ENCODE data around the gene C1orf210.

The C1orf210 gene

GRCh38 chr1:43325381-43325780, 40.0 kb upstream of the C1orf210 start:
- TF ChIP-seq CTCF (IDR thresholded peaks at IDR 0.05; ENCODE audit: low read depth, low read length), result no peak
- no peak for DNase-seq
- no peaks in the 10 kb centered on the region for H3K36me3 ChIP-seq
- no peak overlapping the region for H3K4me3 ChIP-seq (ENCODE audit: low read depth, low read length)
- no peak overlapping the region for H3K27ac ChIP-seq
- H3K9me3 ChIP-seq (ENCODE audit: severe bottlenecking), result peaks cover 14% of the 10 kb centered on the region
- H3K27me3 ChIP-seq (ENCODE audit: insufficient read depth, low read depth, severe bottlenecking), result no peaks in the 10 kb centered on the region

GRCh38 chr1:43324810-43325209, 39.4 kb upstream of the C1orf210 start:
- DNase-seq, result no peak
- Histone ChIP-seq H3K36me3 (no peaks in the 10 kb centered on the region), H3K9me3 (ENCODE audit: severe bottlenecking) (peaks cover 14% of the 10 kb centered on the region), H3K4me3 (ENCODE audit: low read depth, low read length) (no peak overlapping the region), H3K27ac (no peak overlapping the region), H3K27me3 (ENCODE audit: insufficient read depth, low read depth, severe bottlenecking) (no peaks in the 10 kb centered on the region)
- no peak for TF ChIP-seq CTCF (IDR thresholded peaks at IDR 0.05; ENCODE audit: low read depth, low read length)

- Histone ChIP-seq H3K36me3 (no peaks in the 10 kb centered on the region), H3K9me3 (ENCODE audit: severe bottlenecking) (peaks cover 6% of the 10 kb centered on the region), H3K4me3 (ENCODE audit: low read depth, low read length) (no peak overlapping the region), H3K27ac (no peak overlapping the region), H3K27me3 (ENCODE audit: insufficient read depth, low read depth, severe bottlenecking) (no peaks in the 10 kb centered on the region)
- no peak for TF ChIP-seq CTCF (IDR thresholded peaks at IDR 0.05; ENCODE audit: low read depth, low read length)
- DNase-seq, result no peak
Measured at GRCh38 chr1:43322506-43322905, 37.1 kb upstream of the C1orf210 start.

- Histone ChIP-seq H3K4me3 (ENCODE audit: low read depth, low read length) (no peak overlapping the region), H3K27ac (no peak overlapping the region), H3K36me3 (no peaks in the 10 kb centered on the region)
Measured at GRCh38 chr1:43321331-43321891, 36.0 kb upstream of the C1orf210 start.

GRCh38 chr1:43319766-43320165, 34.4 kb upstream of the C1orf210 start:
- no peaks in the 10 kb centered on the region for H3K27me3 ChIP-seq (ENCODE audit: insufficient read depth, low read depth, severe bottlenecking)
- no peak overlapping the region for H3K4me3 ChIP-seq (ENCODE audit: low read depth, low read length)
- no peaks in the 10 kb centered on the region for H3K36me3 ChIP-seq
- H3K27ac ChIP-seq, result no peak overlapping the region
- no peak for DNase-seq
- H3K9me3 ChIP-seq (ENCODE audit: severe bottlenecking), result no peaks in the 10 kb centered on the region
- no peak for TF ChIP-seq CTCF (IDR thresholded peaks at IDR 0.05; ENCODE audit: low read depth, low read length)

More at GRCh38 chr1:43321331-43321891, 36.0 kb upstream of the C1orf210 start:
- no peaks in the 10 kb centered on the region for H3K27me3 ChIP-seq (ENCODE audit: insufficient read depth, low read depth, severe bottlenecking)
- no peak for TF ChIP-seq CTCF (IDR thresholded peaks at IDR 0.05; ENCODE audit: low read depth, low read length)
- no peak for DNase-seq
- H3K9me3 ChIP-seq (ENCODE audit: severe bottlenecking), result peaks cover 3% of the 10 kb centered on the region

- H3K27ac ChIP-seq, result no peak overlapping the region
- H3K27me3 ChIP-seq (ENCODE audit: insufficient read depth, low read depth, severe bottlenecking), result no peaks in the 10 kb centered on the region
- no peaks in the 10 kb centered on the region for H3K36me3 ChIP-seq
- DNase-seq, result no peak
- H3K4me3 ChIP-seq (ENCODE audit: low read depth, low read length), result no peak overlapping the region
- H3K9me3 ChIP-seq (ENCODE audit: severe bottlenecking), result no peaks in the 10 kb centered on the region
- no peak for TF ChIP-seq CTCF (IDR thresholded peaks at IDR 0.05; ENCODE audit: low read depth, low read length)
Measured at GRCh38 chr1:43319288-43319687, 33.9 kb upstream of the C1orf210 start.

Measured in WERI-Rb-1 (cell line).